Measurements from ENCODE around the gene MRTFA.

- TF ChIP-seq CTCF (IDR thresholded peaks at IDR 0.05; ENCODE audit: insufficient read depth, low read length, poor library complexity, severe bottlenecking) (no peak), EZH2phosphoT487 (conservative IDR thresholded peaks at IDR 0.05; ENCODE audit: low read length) (no peak)
Observed at GRCh38 chr22:40397396-40397795, 239.1 kb downstream of the MRTFA start.

Measured in SU-DHL-6 (cell line).